Psoas muscle (tissue), 8 donors: Measurements from ENCODE around the gene STARD13. TPM values are rescaled to one million over a fixed set of nuclear protein-coding genes. Genes with fewer than 3 reads are reported as not detected.

Experiments
- ATAC-seq, 4 donors: fragments of 200-7000 bp; cut with Tn5 transposase; one replicate each; pipeline ENCODE4 v1.9.1; 2020; ENCODE audit warnings: moderate library complexity in 3 of 4, mild to moderate bottlenecking in 2 of 4
- DNase-seq, 2 donors: peaks; one replicate each; pipeline ENCODE4 v3.0.0-alpha.2; 2020
- H3K27ac ChIP-seq: fragments of 200-600 bp; one replicate; pipeline ENCODE4 v1.8.0; 2022
- H3K27me3 ChIP-seq, 3 donors: fragments of 200-600 bp in 1 of 3; one replicate each; pipeline versions ENCODE4 v1.6.1 to v1.8.0; 2013 to 2022; ENCODE audit warnings: low read length in 2 of 3, mild to moderate bottlenecking in 2 of 3, moderate library complexity in 1 of 3; ENCODE audit not compliant: insufficient read depth in 3 of 3
- H3K36me3 ChIP-seq, 2 donors: fragments of 200-600 bp in 1 of 2; one replicate each; pipeline versions ENCODE4 v1.6.1 to v1.8.0; 2013 to 2022; ENCODE audit warnings: low read depth in 1 of 2, mild to moderate bottlenecking in 1 of 2, moderate library complexity in 1 of 2; ENCODE audit not compliant: insufficient read depth in 1 of 2
- H3K4me1 ChIP-seq: fragments of 200-600 bp; one replicate; pipeline ENCODE4 v1.8.0; 2022
- H3K4me3 ChIP-seq: fragments of 200-600 bp; one replicate; pipeline ENCODE4 v1.8.0; 2022; ENCODE audit warnings: mild to moderate bottlenecking
- H3K9me3 ChIP-seq: fragments of 200-600 bp; one replicate; pipeline ENCODE4 v1.8.0; 2022
- CTCF ChIP-seq: fragments of 200-600 bp; IDR thresholded peaks from one replicate; pipeline ENCODE4 v1.8.0; 2022; ENCODE audit warnings: antibody characterized with exemption
- WGBS, 3 donors: extraction: QIAGEN DNeasy Blood & Tissue Kit; methylation state at CpG; one replicate each; pipeline versions ENCODE4 v1.1.6 to v1.1.7; 2013; 5-methylcytosine and 5-hydroxymethylcytosine counted together
- intact Hi-C, 2 donors: fragments of 100-400 bp; cut with DNase I; formaldehyde crosslinking; loops; one replicate each; pipeline versions ENCODE4 v1.11.0 to v1.14.2; 2022
- polyA plus RNA-seq, 3 donors: library from polyadenylated mRNA; stranded (reverse); fragments of 200-250 nt; gene quantifications; one replicate each; pipeline ENCODE4 v1.2.3, GENCODE V29; 2013
- total RNA-seq, 4 donors: library from RNA; stranded (reverse); fragmentation: NEBNext Ultra II Directional in 2 of 4; extraction: Animal tissue kit (Norgen Biotek cat#: 25700) in 2 of 4; gene quantifications; one replicate each; pipeline versions ENCODE4 v1.2.1 to v1.2.4, GENCODE V29; 2021 to 2023
- donor health status: healthy with polysubstance abuse.
- donor health status: DM: no; HTN: no; CAD: no; lungs with moderate emphysema.
- donor health status: Bipolar disorder and iron deficiency.
- donor health status: healthy.
- donor health status: DM: yes; HTN: yes; CAD: no.
- donor health status: DM: no; HTN: no; CAD: no.
- donor health status: DM: no; HTN: no; CAD: no.
- donor health status: DM: yes; HTN: yes; CAD: no.

Gene STARD13
- total and polyA plus RNA-seq, 7 donors = 2.3 to 9.2 (median 5.6) TPM

- no peaks in the 10 kb centered on the region for H3K27me3 ChIP-seq
- DNase-seq = no peak
- no peaks in the 10 kb centered on the region for H3K9me3 ChIP-seq
- intact Hi-C loops = no loop called here
- 66 to 85% (median 72%) methylated on average over 7 of the region's 7 CpGs for WGBS, 3 donors
- H3K4me3 ChIP-seq = peak overlapping the region; percentile 37
- no peaks in the 10 kb centered on the region for H3K36me3 ChIP-seq
- peak; percentile 15 to 67 (median 35) for ATAC-seq
- no peak for TF ChIP-seq CTCF
- peaks cover 9% of the 10 kb centered on the region for H3K4me1 ChIP-seq
- no peak overlapping the region for H3K27ac ChIP-seq
These were observed 37.6 kb upstream of the STARD13 start for GRCh38 chr13:33322965-33323668.

- Histone ChIP-seq H3K4me1 (peaks cover 9% of the 10 kb centered on the region), H3K27me3 (no peaks in the 10 kb centered on the region), H3K36me3 (no peaks in the 10 kb centered on the region), H3K27ac (no peak overlapping the region), H3K9me3 (no peaks in the 10 kb centered on the region), H3K4me3 (peak overlapping the region; percentile 37)
- peak; percentile 39 to 61 for DNase-seq
- no peak for TF ChIP-seq CTCF
- intact Hi-C loops = no loop called here
- WGBS, 3 donors = 24 to 35% (median 25%) methylated on average over 5 of the region's 5 CpGs
- ATAC-seq = peak in 2 of 4 donors; percentile 57 to 87
These were observed 36.9 kb upstream of the STARD13 start for GRCh38 chr13:33322543-33322809.

DNA sequence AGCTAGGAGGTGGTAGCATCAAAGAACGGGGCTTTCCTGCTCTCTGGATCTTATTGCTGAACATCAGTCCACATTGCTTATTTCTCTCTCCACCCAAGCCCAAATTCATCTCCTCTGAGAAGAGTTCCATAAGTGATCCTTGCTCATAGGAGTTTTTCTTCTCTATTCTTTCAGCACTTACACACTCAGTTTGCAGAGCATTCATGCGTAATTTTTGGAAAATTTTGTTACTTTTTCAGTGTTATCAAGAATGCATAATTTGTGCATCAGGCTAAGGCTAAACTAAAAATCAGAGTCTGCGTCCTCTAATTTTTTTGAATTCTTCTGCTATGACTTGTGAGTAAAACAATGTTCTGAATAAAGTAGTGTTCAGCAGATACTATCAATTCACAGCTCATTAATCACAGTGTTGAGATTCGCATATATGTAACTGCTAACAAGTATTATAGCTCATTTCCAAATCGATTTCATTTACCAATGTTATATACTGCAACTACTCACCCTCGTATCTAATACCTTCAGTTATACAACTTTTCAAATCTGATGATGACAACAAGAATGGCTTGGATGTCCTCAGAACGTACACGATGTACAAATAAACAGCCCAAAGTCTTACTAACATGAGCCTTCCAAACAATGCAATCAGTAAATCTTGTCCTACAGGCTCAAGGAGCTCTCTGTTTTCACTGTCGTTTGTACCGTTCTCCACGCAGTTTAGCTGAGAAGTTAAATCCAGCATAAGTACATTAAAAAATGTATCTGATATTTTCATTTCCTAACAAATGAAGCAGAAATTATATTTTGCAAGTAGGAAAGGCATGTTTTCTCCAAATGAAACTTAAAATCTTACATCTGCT is 36.4 kb upstream of the STARD13 start:
- no peaks in the 10 kb centered on the region for H3K36me3 ChIP-seq
- no peak overlapping the region for H3K27ac ChIP-seq
- ATAC-seq (peak in 2 of 4 donors; percentile 17 to 63), DNase-seq (no peak)
- intact Hi-C loops = no loop called here
- H3K27me3 ChIP-seq = no peaks in the 10 kb centered on the region
- no peak for TF ChIP-seq CTCF
- H3K9me3 ChIP-seq = no peaks in the 10 kb centered on the region
- 38 to 45% (median 39%) methylated on average over 11 of the region's 11 CpGs for WGBS, 3 donors
- H3K4me1 ChIP-seq = peaks cover 9% of the 10 kb centered on the region
- H3K4me3 ChIP-seq = peak overlapping the region; percentile 37

DNA sequence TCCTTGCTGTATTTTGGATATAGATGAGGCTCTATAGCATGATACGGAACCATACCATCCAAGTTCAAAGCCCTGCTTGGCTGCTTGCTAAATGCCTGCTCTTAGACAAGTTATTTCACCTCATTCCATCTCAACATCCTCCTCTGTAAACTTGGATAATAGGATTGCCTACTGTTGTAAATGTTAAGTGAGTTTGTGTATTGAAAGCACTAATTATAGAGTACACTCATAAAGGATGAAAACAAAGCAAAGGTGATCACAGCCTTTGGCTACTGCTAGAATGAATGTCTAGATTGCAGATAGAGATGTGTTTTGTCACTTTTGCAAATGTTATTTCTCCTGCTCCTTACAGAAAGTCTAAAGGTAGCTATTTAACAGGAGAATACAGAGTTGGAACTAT is 34.3 kb upstream of the STARD13 start:
- Histone ChIP-seq H3K27ac (no peak overlapping the region), H3K27me3 (no peaks in the 10 kb centered on the region), H3K4me3 (no peak overlapping the region), H3K9me3 (no peaks in the 10 kb centered on the region), H3K36me3 (no peaks in the 10 kb centered on the region), H3K4me1 (peaks cover 9% of the 10 kb centered on the region)
- TF ChIP-seq CTCF = no peak
- ATAC-seq (no peak), DNase-seq (no peak)
- 95 to 100% (median 100%) methylated on average over 1 of the region's 1 CpG for WGBS, 3 donors
- intact Hi-C loops = no loop called here
